H1 (cell line): ENCODE data around the gene METRNL. TPM values are rescaled to one million over a fixed set of nuclear protein-coding genes. Genes with fewer than 3 reads are reported as not detected.

Experiments
- CTCF ChIA-PET: fragments of 300-600 bp; sonication (Branson Sonifier 250); formaldehyde crosslinking; loops from one replicate; lab custom pipeline; 2021; ENCODE audit not compliant: partially characterized antibody; lab: Charles Lee
- POLR2A ChIA-PET: fragments of 300-600 bp; sonication (Branson Sonifier 250); formaldehyde crosslinking; loops from one replicate; lab custom pipeline; 2021; ENCODE audit warnings: inconsistent platforms; ENCODE audit not compliant: partially characterized antibody; lab: Charles Lee
- DNase-seq, 2 experiments: peaks; one replicate each; pipeline versions ENCODE4 v3.0.0 to v3.0.0-alpha.2; 2010 to 2022; ENCODE audit warnings: low spot score in 2 of 2, low read depth in 1 of 2, mixed read lengths in 1 of 2
- FAIRE-seq: peaks from 2 replicates; lab custom pipeline; 2011; peaks lifted over from hg19 to GRCh38; lab: Jason Lieb, UNC
- H2AFZ ChIP-seq: 2 replicates; pipeline ENCODE4 v1.8.1; 2012; ENCODE audit warnings: low read length, inconsistent platforms
- H2AK5ac ChIP-seq: 2 replicates; pipeline ENCODE4 v1.6.1; 2013; ENCODE audit warnings: low read depth, low read length
- H2BK120ac ChIP-seq: replicated peaks from 2 replicates; pipeline ENCODE3; 2013; ENCODE audit warnings: low read depth, low read length, inconsistent platforms
- H2BK12ac ChIP-seq: 2 replicates; pipeline ENCODE4 v1.6.1; 2013; ENCODE audit warnings: low read depth, low read length
- H2BK15ac ChIP-seq: 2 replicates; pipeline ENCODE4 v1.6.1; 2013; ENCODE audit warnings: low read length
- H2BK20ac ChIP-seq: 2 replicates; pipeline ENCODE4 v1.6.1; 2013; ENCODE audit warnings: low read length
- H2BK5ac ChIP-seq: 2 replicates; pipeline ENCODE4 v1.6.1; 2013; ENCODE audit warnings: low read depth, low read length
- H3K14ac ChIP-seq: 2 replicates; pipeline ENCODE4 v1.6.1; 2013; ENCODE audit warnings: inconsistent platforms; ENCODE audit not compliant: insufficient read length
- H3K18ac ChIP-seq: 2 replicates; pipeline ENCODE4 v1.6.1; 2013; ENCODE audit warnings: low read length; ENCODE audit errors: extremely low read depth
- H3K23ac ChIP-seq: 2 replicates; pipeline ENCODE4 v1.6.1; 2013; ENCODE audit warnings: inconsistent platforms; ENCODE audit not compliant: insufficient read length
- H3K23me2 ChIP-seq: 2 replicates; pipeline ENCODE4 v1.6.1; 2013; ENCODE audit warnings: low read depth, low read length
- H3K27ac ChIP-seq: 2 replicates; pipeline ENCODE4 v1.6.1; 2011; ENCODE audit warnings: low read depth, low read length, inconsistent platforms
- H3K27me3 ChIP-seq, 4 experiments: replicated peaks in 1 of 4; 1 replicate in 1 of 4; 2 replicates in 3 of 4; pipeline versions ENCODE4 v1.6.1 to v1.8.1; 2011 to 2013; ENCODE audit warnings: low read length in 3 of 4, mild to moderate bottlenecking in 3 of 4, inconsistent platforms in 2 of 4, mixed read lengths in 2 of 4, moderate library complexity in 1 of 4; ENCODE audit not compliant: control insufficient read depth in 3 of 4, insufficient read depth in 3 of 4; ENCODE audit errors: extremely low read depth in 1 of 4
- H3K36me3 ChIP-seq, 4 experiments: 2 replicates each; pipeline versions ENCODE4 v1.6.1 to v1.8.1; 2011 to 2013; ENCODE audit warnings: mild to moderate bottlenecking in 4 of 4, low read length in 3 of 4, moderate library complexity in 2 of 4, control low read depth in 1 of 4, inconsistent platforms in 1 of 4; ENCODE audit not compliant: insufficient read depth in 4 of 4, control insufficient read depth in 2 of 4
- H3K4ac ChIP-seq: replicated peaks from 2 replicates; pipeline ENCODE3; 2013; ENCODE audit warnings: low read length, low read depth, mixed read lengths, inconsistent platforms; ENCODE audit not compliant: insufficient read length
- H3K4me1 ChIP-seq, 4 experiments: replicated peaks in 1 of 4; 1 replicate in 1 of 4; 2 replicates in 3 of 4; pipeline versions ENCODE4 v1.6.1 to v1.8.1; 2011 to 2013; ENCODE audit warnings: low read length in 3 of 4, inconsistent platforms in 2 of 4, mixed read lengths in 1 of 4; ENCODE audit not compliant: insufficient read depth in 4 of 4, control insufficient read depth in 3 of 4
- H3K4me2 ChIP-seq, 2 experiments: 2 replicates each; pipeline versions ENCODE4 v1.6.1 to v1.8.1; 2011 to 2013; ENCODE audit warnings: low read depth in 2 of 2, low read length in 2 of 2, control low read depth in 1 of 2, inconsistent platforms in 1 of 2, mild to moderate bottlenecking in 1 of 2; ENCODE audit not compliant: insufficient read depth in 1 of 2
- H3K4me3 ChIP-seq, 4 experiments: fragments of 200-600, 300-600 bp in 1 of 4; sonication (generic), shearing (Covaris generic), sonication (Bioruptor Twin) in 1 of 4; 2 replicates each; pipeline versions ENCODE4 v1.5.1 to v1.8.1; 2011 to 2016; ENCODE audit warnings: low read length in 4 of 4, low read depth in 3 of 4, control low read depth in 2 of 4, inconsistent platforms in 2 of 4, mild to moderate bottlenecking in 2 of 4, mixed read lengths in 1 of 4, moderate library complexity in 1 of 4; ENCODE audit not compliant: insufficient read depth in 2 of 4; ENCODE audit errors: extremely low read depth in 1 of 4
- H3K56ac ChIP-seq: replicated peaks from 2 replicates; pipeline ENCODE3; 2013; ENCODE audit warnings: low read depth, mild to moderate bottlenecking, mixed read lengths, low read length, inconsistent platforms; ENCODE audit not compliant: insufficient read length
- H3K79me1 ChIP-seq: 2 replicates; pipeline ENCODE4 v1.6.1; 2013; ENCODE audit warnings: low read depth, low read length, control low read depth
- H3K79me2 ChIP-seq, 2 experiments: 2 replicates each; pipeline versions ENCODE4 v1.6.1 to v1.8.1; 2012 to 2013; ENCODE audit warnings: low read length in 2 of 2, mild to moderate bottlenecking in 2 of 2, inconsistent platforms in 1 of 2; ENCODE audit not compliant: insufficient read depth in 2 of 2, control insufficient read depth in 1 of 2
- H3K9ac ChIP-seq, 4 experiments: replicated peaks in 1 of 4; 1 replicate in 1 of 4; 2 replicates in 3 of 4; pipeline versions ENCODE4 v1.6.1 to v1.8.1; 2011 to 2013; ENCODE audit warnings: low read depth in 3 of 4, low read length in 3 of 4, control low read depth in 2 of 4, mild to moderate bottlenecking in 2 of 4, moderate library complexity in 2 of 4, inconsistent platforms in 1 of 4; ENCODE audit errors: extremely low read depth in 1 of 4
- H3K9me3 ChIP-seq, 2 experiments: 2 replicates each; pipeline versions ENCODE4 v1.6.1 to v1.8.1; 2012 to 2013; ENCODE audit warnings: mild to moderate bottlenecking in 2 of 2, moderate library complexity in 2 of 2, control low read depth in 1 of 2, inconsistent platforms in 1 of 2, low read depth in 1 of 2, low read length in 1 of 2, mixed read lengths in 1 of 2; ENCODE audit not compliant: insufficient read depth in 2 of 2
- H4K20me1 ChIP-seq, 2 experiments: replicated peaks in 1 of 2; 2 replicates each; pipeline versions ENCODE3 to v1.8.1; 2011 to 2013; ENCODE audit warnings: inconsistent platforms in 2 of 2, low read length in 2 of 2, mild to moderate bottlenecking in 1 of 2; ENCODE audit not compliant: insufficient read depth in 2 of 2, control insufficient read depth in 1 of 2
- H4K5ac ChIP-seq: 2 replicates; pipeline ENCODE4 v1.6.1; 2013; ENCODE audit warnings: low read length, low read depth, mixed read lengths, inconsistent platforms; ENCODE audit not compliant: insufficient read length
- H4K8ac ChIP-seq: 2 replicates; pipeline ENCODE4 v1.8.0; 2013; ENCODE audit warnings: mild to moderate bottlenecking, moderate library complexity, low read length, inconsistent platforms; ENCODE audit not compliant: insufficient read depth; ENCODE audit errors: extremely low read depth
- H4K91ac ChIP-seq: replicated peaks from 2 replicates; pipeline ENCODE3; 2013; ENCODE audit warnings: low read length, mixed read lengths, inconsistent platforms; ENCODE audit not compliant: insufficient read length
- ASH2L ChIP-seq: fragments of 200-600, 300-600 bp; sonication (generic); IDR thresholded peaks from one replicate; pipeline ENCODE4 v1.7.1; 2017; ENCODE audit warnings: low read length
- CHD1 ChIP-seq: IDR thresholded peaks from 2 replicates; pipeline ENCODE4 v1.6.1; 2012; ENCODE audit warnings: low read depth, low read length, improper control_type of control experiment
- EP300 ChIP-seq, 2 experiments: IDR thresholded peaks; 1 replicate in 1 of 2; 2 replicates in 1 of 2; pipeline ENCODE4 v1.6.1; 2011 to 2012; ENCODE audit warnings: low read depth in 2 of 2, low read length in 2 of 2, mild to moderate bottlenecking in 2 of 2, borderline replicate concordance in 1 of 2, inconsistent platforms in 1 of 2, moderate library complexity in 1 of 2
- FOSL1 ChIP-seq: IDR thresholded peaks from 2 replicates; pipeline ENCODE4 v1.6.1; 2011; ENCODE audit warnings: mild to moderate bottlenecking, low read depth, low read length, moderate library complexity; ENCODE audit not compliant: insufficient read depth
- KDM5A ChIP-seq: fragments of 200-600 bp; IDR thresholded peaks from 2 replicates; pipeline ENCODE4 v1.7.1; 2012; ENCODE audit warnings: mild to moderate bottlenecking, low read length, inconsistent platforms, mixed read lengths
- NRF1 ChIP-seq: IDR thresholded peaks from 2 replicates; pipeline ENCODE4 v1.6.1; 2011; ENCODE audit warnings: mild to moderate bottlenecking, low read depth, low read length, improper control_type of control experiment
- SIX5 ChIP-seq: IDR thresholded peaks from 2 replicates; pipeline ENCODE4 v1.6.1; 2011; ENCODE audit warnings: mild to moderate bottlenecking, low read depth, low read length
- SRF ChIP-seq: IDR thresholded peaks from 2 replicates; pipeline ENCODE4 v1.6.1; 2011; ENCODE audit warnings: mild to moderate bottlenecking, low read depth, low read length, moderate library complexity
- TBP ChIP-seq: IDR thresholded peaks from 2 replicates; pipeline ENCODE4 v1.6.1; 2011; ENCODE audit warnings: low read depth, low read length, improper control_type of control experiment
- WGBS, 2 experiments: shearing (Covaris generic) in 1 of 2; methylation state at CpG; one replicate each; pipeline versions ENCODE4 v1.1.6 to v1.1.7; 2013 to 2015; ENCODE audit warnings: low lambda C conversion rate in 2 of 2, mixed read lengths in 2 of 2, inconsistent platforms in 1 of 2, low coverage in 1 of 2, missing lambda C conversion rate in 1 of 2; ENCODE audit not compliant: insufficient replicate concordance in 2 of 2, insufficient coverage in 1 of 2, insufficient read length in 1 of 2; ENCODE audit errors: extremely low coverage in 1 of 2, missing lambda C conversion rate in 1 of 2; 5-methylcytosine and 5-hydroxymethylcytosine counted together
- polyA plus RNA-seq, 7 experiments: library from polyadenylated mRNA; depleted of rRNA in 3 of 7; stranded (reverse) in 5 of 7; unstranded in 2 of 7; fragments of >200 nt in 5 of 7; fragments of 200-250 nt in 2 of 7; gene quantifications; 1 replicate in 5 of 7; 2 replicates in 1 of 7; 4 replicates in 1 of 7; pipeline versions ENCODE4 v1.2.1 to v1.2.3, GENCODE V29; 2011 to 2013; ENCODE audit warnings: missing spikeins in 2 of 7, mixed read lengths in 2 of 7
- total RNA-seq: library from RNA; stranded (reverse); fragmentation: NEBNext Ultra II Directional; extraction: Animal tissue kit (Norgen Biotek cat#: 25700); gene quantifications from 2 replicates; pipeline ENCODE4 v1.2.1, GENCODE V29; 2021
- TF ChIP-seq, protein P1 (sequence below): IDR thresholded peaks from 2 replicates; pipeline ENCODE4 v1.6.1; 2011; ENCODE audit warnings: low read length, improper control_type of control experiment
- TF ChIP-seq, protein P2 (sequence below): IDR thresholded peaks from 2 replicates; pipeline ENCODE4 v1.6.1; 2012; ENCODE audit warnings: inconsistent platforms

Gene METRNL
- total and polyA plus RNA-seq, 2 of the 8 experiments (the other 6 are each of a cell fraction or from before 2014, with no cell fraction given) = 13.9 to 14.2 TPM

- POLR2A ChIA-PET = no interaction called here
- H3K79me2 ChIP-seq = no peaks in the 10 kb centered on the region
- no peak overlapping the region for H3K4me3 ChIP-seq
- H3K9ac ChIP-seq = no peak overlapping the region
- H2AFZ ChIP-seq = no peak overlapping the region
- H3K4me2 ChIP-seq = no peak overlapping the region
- peaks cover 0 to 14% (median 6%) of the 10 kb centered on the region in 4 experiments; a peak in 4 of 7 replicates for H3K27me3 ChIP-seq
- H3K36me3 ChIP-seq = no peaks in the 10 kb centered on the region
- H3K18ac ChIP-seq = no peak overlapping the region
- WGBS, 2 experiments = 90% methylated on average over 20 of the region's 21 CpGs; no CpG with 5 or more reads in 1 of the 2 experiments
- H4K20me1 ChIP-seq = no peaks in the 10 kb centered on the region
- H3K27ac ChIP-seq = no peak overlapping the region
- no peak overlapping the region for H2BK120ac ChIP-seq
- H2BK15ac ChIP-seq = no peak overlapping the region
- H3K4ac ChIP-seq = no peak overlapping the region
- H2AK5ac ChIP-seq = no peak overlapping the region
- peaks cover 21 to 75% of the 10 kb centered on the region in 2 experiments; a peak in 3 of 4 replicates for H3K9me3 ChIP-seq
- no peaks in the 10 kb centered on the region for H3K79me1 ChIP-seq
- no peak overlapping the region for H3K14ac ChIP-seq
- FAIRE-seq (no peak), DNase-seq (no peak)
- H3K23ac ChIP-seq = no peak overlapping the region
- H2BK20ac ChIP-seq = no peak overlapping the region
- no peak overlapping the region for H3K56ac ChIP-seq
- CTCF ChIA-PET = interaction anchor here (0.8 to 2.3 kb wide), 4 partner anchors 21 to 162 kb away, joined by 3 to 8 read pairs (median 4); no protein-coding TSS in a partner anchor
- no peaks in the 10 kb centered on the region for H3K4me1 ChIP-seq
- no peak overlapping the region for H2BK5ac ChIP-seq
- no peak overlapping the region for H4K5ac ChIP-seq
- H4K91ac ChIP-seq = no peak overlapping the region
- H2BK12ac ChIP-seq = no peak overlapping the region
- peaks cover 3% of the 10 kb centered on the region; the same call in 1 of the 2 replicates for H3K23me2 ChIP-seq
- no peak overlapping the region for H4K8ac ChIP-seq
- TF ChIP-seq TBP (no peak), EP300 (IDR thresholded peaks at IDR 0.05; ENCODE audit: borderline replicate concordance in 1 of 2, low read depth in 2 of 2, low read length in 2 of 2) (no peak), CHD1 (no peak), SRF (no peak), FOSL1 (no peak), NRF1 (no peak), SIX5 (no peak), KDM5A (no peak), ASH2L (no peak)
- TF ChIP-seq, protein P1, sequence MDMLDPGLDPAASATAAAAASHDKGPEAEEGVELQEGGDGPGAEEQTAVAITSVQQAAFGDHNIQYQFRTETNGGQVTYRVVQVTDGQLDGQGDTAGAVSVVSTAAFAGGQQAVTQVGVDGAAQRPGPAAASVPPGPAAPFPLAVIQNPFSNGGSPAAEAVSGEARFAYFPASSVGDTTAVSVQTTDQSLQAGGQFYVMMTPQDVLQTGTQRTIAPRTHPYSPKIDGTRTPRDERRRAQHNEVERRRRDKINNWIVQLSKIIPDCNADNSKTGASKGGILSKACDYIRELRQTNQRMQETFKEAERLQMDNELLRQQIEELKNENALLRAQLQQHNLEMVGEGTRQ = no peak
- TF ChIP-seq, protein P2, sequence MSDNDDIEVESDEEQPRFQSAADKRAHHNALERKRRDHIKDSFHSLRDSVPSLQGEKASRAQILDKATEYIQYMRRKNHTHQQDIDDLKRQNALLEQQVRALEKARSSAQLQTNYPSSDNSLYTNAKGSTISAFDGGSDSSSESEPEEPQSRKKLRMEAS = no peak
These were observed 46.3 kb downstream of the METRNL start for GRCh38 chr17:83125515-83126274.
